H4 (cell line): Measurements from ENCODE around the gene CEP70. TPM values are rescaled to one million over a fixed set of nuclear protein-coding genes. Genes with fewer than 3 reads are reported as not detected.
A peak's percentile ranks its signal among the peaks of the same experiment; 100 is the strongest.
"Not testable (repeated sequence)": the region's sequence is repeated elsewhere in the genome, so short reads cannot be mapped to it uniquely, and the experiment has no call there.

ENCODE experiments used
- DNase-seq: peaks from one replicate; pipeline ENCODE4 v3.0.0-alpha.2; 2015; ENCODE audit warnings: low spot score
- total RNA-seq: library from RNA; depleted of rRNA; stranded (reverse); fragments of >200 nt; shearing (Covaris generic); gene quantifications from 2 replicates; pipeline ENCODE4 v1.2.3, GENCODE V29; 2014; rRNA removed

Gene CEP70, protein sequence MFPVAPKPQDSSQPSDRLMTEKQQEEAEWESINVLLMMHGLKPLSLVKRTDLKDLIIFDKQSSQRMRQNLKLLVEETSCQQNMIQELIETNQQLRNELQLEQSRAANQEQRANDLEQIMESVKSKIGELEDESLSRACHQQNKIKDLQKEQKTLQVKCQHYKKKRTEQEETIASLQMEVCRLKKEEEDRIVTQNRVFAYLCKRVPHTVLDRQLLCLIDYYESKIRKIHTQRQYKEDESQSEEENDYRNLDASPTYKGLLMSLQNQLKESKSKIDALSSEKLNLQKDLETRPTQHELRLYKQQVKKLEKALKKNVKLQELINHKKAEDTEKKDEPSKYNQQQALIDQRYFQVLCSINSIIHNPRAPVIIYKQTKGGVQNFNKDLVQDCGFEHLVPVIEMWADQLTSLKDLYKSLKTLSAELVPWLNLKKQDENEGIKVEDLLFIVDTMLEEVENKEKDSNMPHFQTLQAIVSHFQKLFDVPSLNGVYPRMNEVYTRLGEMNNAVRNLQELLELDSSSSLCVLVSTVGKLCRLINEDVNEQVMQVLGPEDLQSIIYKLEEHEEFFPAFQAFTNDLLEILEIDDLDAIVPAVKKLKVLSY
- total RNA-seq, result 26.5 and 35.7 TPM in 2 replicates

- peak; percentile 96 for DNase-seq
These were observed at the start of gene CEP70 for GRCh38 chr3:138594150-138594934. Gene CEP70, minus strand, starts transcription at chr3:138594260. Its CDS starts 21,333 bp downstream, at chr3:138572927.

DNA sequence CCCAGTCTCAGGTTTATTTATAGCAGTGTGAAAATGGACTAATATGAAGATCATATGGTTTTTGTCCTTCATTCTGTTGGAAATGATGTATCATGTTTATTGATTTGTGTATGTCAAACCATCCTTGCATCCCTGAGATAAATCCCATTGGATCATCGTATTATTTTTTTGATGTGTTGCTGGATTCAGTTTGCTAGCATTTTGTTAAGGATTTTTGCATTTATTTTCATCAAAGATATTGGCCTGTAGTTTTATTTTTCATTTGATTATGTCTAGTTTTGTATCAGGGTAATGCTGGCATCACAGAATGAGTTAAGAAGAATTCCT lies 48.8 kb upstream of the CEP70 start:
- DNase-seq, result no peak

DNA sequence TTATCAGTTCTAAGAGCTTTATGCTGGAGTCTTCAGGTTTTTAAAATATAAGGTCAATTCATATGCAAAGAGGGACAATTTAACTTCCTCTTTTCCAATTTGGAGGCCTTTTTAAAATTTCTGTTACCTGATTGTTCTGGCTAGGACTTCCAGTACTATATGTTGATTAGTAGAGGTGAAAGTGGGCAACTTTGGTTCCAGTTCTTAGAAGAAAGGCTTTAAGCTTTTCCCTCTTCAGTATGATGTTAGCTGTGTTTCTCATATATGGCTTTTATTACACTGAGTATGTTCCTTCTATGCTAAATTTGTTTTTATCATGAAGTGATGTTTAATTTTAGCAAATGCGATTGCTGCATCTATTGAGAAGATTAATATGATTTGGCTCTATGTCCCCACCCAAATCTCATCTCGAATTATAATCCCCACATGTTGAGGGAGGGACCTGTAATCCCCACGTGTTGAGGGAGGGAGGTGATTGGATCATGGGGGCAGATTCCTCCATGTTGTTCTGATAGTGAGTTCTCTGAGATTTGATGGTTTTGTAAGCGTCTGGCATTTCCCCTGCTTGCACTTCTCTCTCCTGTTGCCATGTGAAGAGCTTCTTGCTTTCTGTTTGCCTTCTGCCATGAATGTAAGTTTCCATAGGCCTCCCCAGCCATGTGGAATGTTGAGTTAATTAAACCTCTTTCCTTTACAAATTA lies 48.3 kb upstream of the CEP70 start:
- DNase-seq, result no peak

DNA sequence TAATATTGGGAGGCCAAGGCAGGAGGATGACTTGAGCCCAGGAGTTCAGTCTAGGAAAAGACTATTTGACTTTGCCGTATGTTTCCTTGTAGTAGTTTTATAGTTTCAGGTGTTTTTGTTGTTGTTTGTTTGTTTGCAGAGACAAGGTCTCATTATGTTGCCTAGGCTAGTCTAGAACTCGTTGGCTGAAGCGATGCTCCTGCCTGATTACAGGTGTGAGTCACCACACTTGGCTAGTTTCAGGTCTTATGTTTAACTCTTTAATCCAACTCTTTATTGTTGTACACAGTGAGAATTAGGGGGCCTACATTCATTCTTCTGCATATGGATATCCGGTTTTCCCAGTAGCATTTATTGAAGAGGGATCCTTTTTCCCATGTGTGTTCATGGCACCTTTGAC lies 46.5 kb upstream of the CEP70 start:
- DNase-seq, result no peak

GRCh38 chr3:138638641-138639040 lies 44.6 kb upstream of the CEP70 start:
- DNase-seq, result no peak

GRCh38 chr3:138629526-138629925 lies 35.5 kb upstream of the CEP70 start:
- no peak for DNase-seq

DNA sequence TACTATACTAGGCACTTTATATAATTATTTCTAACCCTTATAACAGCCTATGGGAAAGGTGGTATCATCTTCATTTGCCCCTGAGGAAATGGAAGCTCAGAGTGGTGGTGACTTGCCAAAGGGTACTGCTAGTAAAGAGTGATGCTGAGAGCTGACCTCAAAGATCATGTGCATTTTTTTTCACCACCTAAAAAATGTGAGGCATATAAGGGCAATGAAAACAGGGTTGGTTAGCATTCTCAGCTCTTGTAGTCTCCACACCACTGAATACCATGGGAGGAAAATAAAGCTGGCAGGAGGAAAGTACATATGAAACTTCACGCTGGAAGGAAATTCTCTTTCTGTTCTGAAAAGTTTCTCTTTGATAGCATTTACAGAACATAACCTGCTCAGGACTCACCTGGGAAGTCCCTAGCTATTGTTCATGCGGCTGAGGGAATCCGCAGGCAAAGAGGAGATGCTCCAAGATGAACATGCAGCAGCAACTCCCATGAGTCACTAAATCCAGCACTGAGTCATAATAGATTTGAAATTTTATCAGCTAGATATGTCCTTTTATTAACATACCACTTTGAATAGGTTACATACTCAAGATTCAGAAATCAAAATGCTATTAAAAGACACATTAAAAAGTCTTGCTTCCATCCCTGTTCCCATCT lies 31.8 kb upstream of the CEP70 start:
- DNase-seq, result no peak

- DNase-seq, result no peak
These were observed 30.5 kb upstream of the CEP70 start for GRCh38 chr3:138624518-138624917.

- DNase-seq, result no peak
These were observed 26.4 kb upstream of the CEP70 start for GRCh38 chr3:138620431-138620830.

- no peak for DNase-seq
These were observed 21.4 kb upstream of the CEP70 start for GRCh38 chr3:138615462-138615861.

DNA sequence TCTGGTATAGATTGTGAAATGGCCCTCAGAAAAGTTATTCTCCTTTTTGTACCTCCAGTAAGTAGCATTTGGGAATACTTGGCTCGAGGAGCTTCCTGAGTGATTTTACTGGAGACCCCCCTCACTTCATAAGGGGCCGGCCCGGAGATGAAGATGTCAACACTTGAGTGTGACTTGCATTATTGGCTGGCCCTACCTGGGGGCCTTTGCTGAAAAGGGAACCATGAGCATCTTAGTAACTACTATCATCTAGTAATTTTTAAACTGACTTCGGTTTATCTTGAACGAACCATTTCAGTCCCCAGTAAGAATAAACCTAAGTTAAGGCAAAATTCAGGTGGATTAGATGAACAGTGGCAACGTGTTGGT lies 15.8 kb upstream of the CEP70 start:
- DNase-seq, result no peak

GRCh38 chr3:138608322-138609135 lies 14.5 kb upstream of the CEP70 start, which contains the start of gene FAIM:
Gene FAIM, plus strand, starts transcription at chr3:138608771. Its CDS starts 10,956 bp downstream, at chr3:138619727.
- DNase-seq, result peak; percentile 23

DNA sequence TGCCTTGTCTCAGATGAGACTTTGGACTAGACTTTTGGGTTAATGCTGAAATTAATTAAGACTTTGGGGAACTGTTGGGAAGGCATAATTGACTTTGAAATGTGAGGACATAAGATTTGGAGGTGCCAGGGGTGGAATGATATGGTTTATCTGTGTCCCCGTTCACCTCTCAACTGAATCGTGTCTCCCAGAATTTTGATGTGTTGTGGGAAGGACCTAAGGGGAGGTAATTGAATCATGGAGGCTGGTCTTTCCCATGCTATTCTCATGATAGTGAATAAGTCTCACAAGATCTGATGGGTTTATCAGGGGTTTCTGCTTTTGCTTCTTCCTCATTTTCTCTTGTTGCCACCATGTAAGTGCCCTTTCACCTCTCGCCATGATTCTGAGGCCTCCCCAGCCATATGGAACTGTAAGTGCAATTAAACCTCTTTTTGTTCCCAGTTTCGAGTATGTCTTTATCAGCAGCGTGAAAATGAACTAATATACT lies 10.1 kb upstream of the CEP70 start:
- DNase-seq, result not testable (repeated sequence)

GRCh38 chr3:138601661-138602060 lies 7.6 kb upstream of the CEP70 start:
- not testable (repeated sequence) for DNase-seq

GRCh38 chr3:138600100-138600745 lies 6.2 kb upstream of the CEP70 start:
- peak; percentile 42 for DNase-seq

GRCh38 chr3:138598534-138598933 lies 4.5 kb upstream of the CEP70 start:
- no peak for DNase-seq

- not testable (repeated sequence) for DNase-seq
These were observed 3.3 kb upstream of the CEP70 start for GRCh38 chr3:138597186-138597976.

- DNase-seq, result no peak
These were observed 1.0 kb upstream of the CEP70 start for GRCh38 chr3:138594935-138595610.
